Neural crest cell (in vitro differentiated cells): Measurements from ENCODE around the gene RAPGEF2. TPM values are rescaled to one million over a fixed set of nuclear protein-coding genes. Genes with fewer than 3 reads are reported as not detected.

Experiments used
- DNase-seq: peaks from one replicate; pipeline ENCODE4 v3.0.0; 2021; ENCODE audit warnings: low read depth, mixed read lengths, low spot score
- H3K27ac Mint-ChIP-seq: one replicate; pipeline ENCODE4 v1.8.0; 2021; ENCODE audit warnings: mild to moderate bottlenecking, mixed read lengths; ENCODE audit not compliant: unreplicated experiment
- H3K27me3 Mint-ChIP-seq: 2 replicates; pipeline ENCODE4 v1.8.0; 2021; ENCODE audit warnings: low read depth, mild to moderate bottlenecking, mixed read lengths
- H3K36me3 Mint-ChIP-seq: 2 replicates; pipeline ENCODE4 v1.8.0; 2021; ENCODE audit warnings: low read depth, mild to moderate bottlenecking, mixed read lengths
- H3K4me1 Mint-ChIP-seq: 2 replicates; pipeline ENCODE4 v1.8.0; 2021; ENCODE audit warnings: mixed read lengths
- H3K4me3 Mint-ChIP-seq: one replicate; pipeline ENCODE4 v1.8.0; 2021; ENCODE audit warnings: mild to moderate bottlenecking, mixed read lengths
- H3K9me3 Mint-ChIP-seq: 2 replicates; pipeline ENCODE4 v1.8.0; 2021; ENCODE audit warnings: mixed read lengths
- total RNA-seq: library from RNA; stranded (reverse); gene quantifications from 2 replicates; pipeline ENCODE4 v1.2.1, GENCODE V29; 2021
- TF ChIP-seq, protein P1 (sequence below): fragments of 200-600 bp; sonication (generic); conservative IDR thresholded peaks from 2 replicates; pipeline ENCODE4 v1.5.0; 2021; ENCODE audit warnings: antibody characterized with exemption, mild to moderate bottlenecking

Gene RAPGEF2
- total RNA-seq, 1 donor from 2014 or later = 44.2 TPM

DNA sequence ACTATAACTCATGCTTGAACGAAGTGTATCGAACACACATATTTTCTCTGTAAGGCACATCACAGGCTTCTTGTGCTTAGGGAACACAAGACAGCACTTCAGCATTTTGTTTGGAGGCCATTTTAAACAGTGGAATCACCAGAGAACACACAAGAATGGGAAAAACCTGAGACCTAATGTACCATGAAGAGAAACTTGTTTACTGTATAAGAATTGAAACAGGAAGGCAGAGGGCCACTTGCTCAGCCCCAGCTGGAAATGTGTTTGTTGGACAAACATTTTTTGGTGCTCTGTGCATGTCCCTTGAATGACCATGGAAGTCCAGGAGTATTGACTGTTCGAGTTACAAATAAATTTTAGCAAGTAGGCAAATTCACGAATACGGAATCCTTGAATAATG is 47.5 kb downstream of the RAPGEF2 start:
- H3K4me1 Mint-ChIP-seq = peaks cover 8% of the 10 kb centered on the region
- no peak for DNase-seq
- no peak overlapping the region for H3K27ac Mint-ChIP-seq
- no peaks in the 10 kb centered on the region for H3K9me3 Mint-ChIP-seq
- H3K36me3 Mint-ChIP-seq = no peaks in the 10 kb centered on the region
- H3K27me3 Mint-ChIP-seq = no peaks in the 10 kb centered on the region
- no peak overlapping the region for H3K4me3 Mint-ChIP-seq
- TF ChIP-seq, protein P1, sequence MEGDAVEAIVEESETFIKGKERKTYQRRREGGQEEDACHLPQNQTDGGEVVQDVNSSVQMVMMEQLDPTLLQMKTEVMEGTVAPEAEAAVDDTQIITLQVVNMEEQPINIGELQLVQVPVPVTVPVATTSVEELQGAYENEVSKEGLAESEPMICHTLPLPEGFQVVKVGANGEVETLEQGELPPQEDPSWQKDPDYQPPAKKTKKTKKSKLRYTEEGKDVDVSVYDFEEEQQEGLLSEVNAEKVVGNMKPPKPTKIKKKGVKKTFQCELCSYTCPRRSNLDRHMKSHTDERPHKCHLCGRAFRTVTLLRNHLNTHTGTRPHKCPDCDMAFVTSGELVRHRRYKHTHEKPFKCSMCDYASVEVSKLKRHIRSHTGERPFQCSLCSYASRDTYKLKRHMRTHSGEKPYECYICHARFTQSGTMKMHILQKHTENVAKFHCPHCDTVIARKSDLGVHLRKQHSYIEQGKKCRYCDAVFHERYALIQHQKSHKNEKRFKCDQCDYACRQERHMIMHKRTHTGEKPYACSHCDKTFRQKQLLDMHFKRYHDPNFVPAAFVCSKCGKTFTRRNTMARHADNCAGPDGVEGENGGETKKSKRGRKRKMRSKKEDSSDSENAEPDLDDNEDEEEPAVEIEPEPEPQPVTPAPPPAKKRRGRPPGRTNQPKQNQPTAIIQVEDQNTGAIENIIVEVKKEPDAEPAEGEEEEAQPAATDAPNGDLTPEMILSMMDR = no peak

GRCh38 chr4:159150821-159151390 is 48.0 kb downstream of the RAPGEF2 start:
- Mint-ChIP-seq H3K27me3 (no peaks in the 10 kb centered on the region), H3K4me3 (no peak overlapping the region)
- no peak for DNase-seq

DNA sequence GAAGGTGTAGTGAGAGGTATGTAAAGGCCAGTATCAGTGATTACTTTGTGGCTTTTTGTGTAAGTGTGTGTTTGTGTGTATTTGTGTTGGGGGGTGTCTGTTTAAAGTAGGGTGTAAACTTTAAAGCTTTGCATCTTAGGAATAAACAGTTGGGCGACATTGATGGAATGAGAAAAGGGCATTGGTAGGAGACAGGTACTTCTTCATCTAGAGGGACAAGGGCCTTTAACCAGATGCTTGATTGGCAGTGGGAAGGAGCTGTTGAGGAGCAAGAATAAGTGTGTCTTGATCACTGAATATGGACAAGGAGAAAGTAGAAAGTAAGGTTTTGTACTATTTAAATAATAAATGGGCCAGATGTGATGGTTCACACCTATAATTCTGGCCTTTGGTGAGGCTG is 48.8 kb downstream of the RAPGEF2 start:
- no peaks in the 10 kb centered on the region for H3K27me3 Mint-ChIP-seq
- H3K36me3 Mint-ChIP-seq = no peaks in the 10 kb centered on the region
- H3K4me1 Mint-ChIP-seq = peaks cover 10% of the 10 kb centered on the region
- no peaks in the 10 kb centered on the region for H3K9me3 Mint-ChIP-seq
- TF ChIP-seq, protein P1 = no peak
- no peak for DNase-seq
- no peak overlapping the region for H3K4me3 Mint-ChIP-seq
- H3K27ac Mint-ChIP-seq = peak overlapping the region; percentile 1

More at GRCh38 chr4:159150821-159151390, 48.0 kb downstream of the RAPGEF2 start:
- TF ChIP-seq, protein P1 = no peak
- Mint-ChIP-seq H3K9me3 (no peaks in the 10 kb centered on the region), H3K27ac (no peak overlapping the region), H3K4me1 (peaks cover 10% of the 10 kb centered on the region), H3K36me3 (no peaks in the 10 kb centered on the region)

- Mint-ChIP-seq H3K4me1 (peaks cover 13% of the 10 kb centered on the region), H3K27me3 (no peaks in the 10 kb centered on the region), H3K27ac (no peak overlapping the region), H3K9me3 (no peaks in the 10 kb centered on the region), H3K36me3 (no peaks in the 10 kb centered on the region), H3K4me3 (no peak overlapping the region)
- no peak for DNase-seq
- TF ChIP-seq, protein P1 = no peak
These were observed 49.3 kb downstream of the RAPGEF2 start for GRCh38 chr4:159152181-159152580.

- Mint-ChIP-seq H3K36me3 (no peaks in the 10 kb centered on the region), H3K27ac (no peak overlapping the region), H3K4me3 (no peak overlapping the region), H3K9me3 (no peaks in the 10 kb centered on the region), H3K4me1 (peaks cover 14% of the 10 kb centered on the region), H3K27me3 (no peaks in the 10 kb centered on the region)
- no peak for DNase-seq
- TF ChIP-seq, protein P1 = no peak
These were observed 50.8 kb downstream of the RAPGEF2 start for GRCh38 chr4:159153669-159154068.
